ENCODE results near the gene VIPR2.

The VIPR2 gene

GRCh38 chr7:159059629-159060028 lies 85.0 kb downstream of the VIPR2 start:
- no peak overlapping the region for H3K27ac ChIP-seq
- no peak for TF ChIP-seq CTCF (conservative IDR thresholded peaks at IDR 0.05; ENCODE audit: low read depth, low read length)

GRCh38 chr7:159057647-159058046 lies 87.0 kb downstream of the VIPR2 start:
- H3K4me3 ChIP-seq (IDR thresholded peaks at IDR 0.05; ENCODE audit: insufficient read depth, low read depth, low read length) = no peak overlapping the region
- H3K27me3 ChIP-seq (ENCODE audit: insufficient read depth, low read depth) = no peaks in the 10 kb centered on the region
- no peaks in the 10 kb centered on the region for H3K79me2 ChIP-seq (ENCODE audit: insufficient read depth, low read depth)
- no peak overlapping the region for H2AFZ ChIP-seq (ENCODE audit: low read depth)
- no peak overlapping the region for H3K9ac ChIP-seq
- TF ChIP-seq CTCF (conservative IDR thresholded peaks at IDR 0.05; ENCODE audit: low read depth, low read length) = no peak
- no peaks in the 10 kb centered on the region for H4K20me1 ChIP-seq (ENCODE audit: insufficient read depth)
- H3K4me2 ChIP-seq = no peak overlapping the region
- H3K27ac ChIP-seq = no peak overlapping the region
- peaks cover 8% of the 10 kb centered on the region for H3K4me1 ChIP-seq (ENCODE audit: low read depth, poor library complexity, severe bottlenecking)
- no peaks in the 10 kb centered on the region for H3K36me3 ChIP-seq (ENCODE audit: insufficient read depth)

More at GRCh38 chr7:159059629-159060028, 85.0 kb downstream of the VIPR2 start:
- Histone ChIP-seq H3K79me2 (ENCODE audit: insufficient read depth, low read depth) (no peaks in the 10 kb centered on the region), H4K20me1 (ENCODE audit: insufficient read depth) (no peaks in the 10 kb centered on the region), H3K9ac (no peak overlapping the region), H2AFZ (ENCODE audit: low read depth) (no peak overlapping the region), H3K36me3 (ENCODE audit: insufficient read depth) (no peaks in the 10 kb centered on the region), H3K4me3 (IDR thresholded peaks at IDR 0.05; ENCODE audit: insufficient read depth, low read depth, low read length) (no peak overlapping the region), H3K4me1 (ENCODE audit: low read depth, poor library complexity, severe bottlenecking) (no peaks in the 10 kb centered on the region), H3K4me2 (no peak overlapping the region), H3K27me3 (ENCODE audit: insufficient read depth, low read depth) (no peaks in the 10 kb centered on the region)

GRCh38 chr7:159056737-159057136 lies 87.9 kb downstream of the VIPR2 start:
- Histone ChIP-seq H2AFZ (ENCODE audit: low read depth) (no peak overlapping the region), H3K27ac (no peak overlapping the region), H3K4me3 (IDR thresholded peaks at IDR 0.05; ENCODE audit: insufficient read depth, low read depth, low read length) (no peak overlapping the region), H4K20me1 (ENCODE audit: insufficient read depth) (no peaks in the 10 kb centered on the region), H3K4me2 (no peak overlapping the region), H3K9ac (no peak overlapping the region), H3K36me3 (ENCODE audit: insufficient read depth) (no peaks in the 10 kb centered on the region), H3K4me1 (ENCODE audit: low read depth, poor library complexity, severe bottlenecking) (peaks cover 17% of the 10 kb centered on the region), H3K27me3 (ENCODE audit: insufficient read depth, low read depth) (no peaks in the 10 kb centered on the region), H3K79me2 (ENCODE audit: insufficient read depth, low read depth) (no peaks in the 10 kb centered on the region)
- no peak for TF ChIP-seq CTCF (conservative IDR thresholded peaks at IDR 0.05; ENCODE audit: low read depth, low read length)

GRCh38 chr7:159051916-159052315 lies 92.8 kb downstream of the VIPR2 start:
- TF ChIP-seq CTCF (conservative IDR thresholded peaks at IDR 0.05; ENCODE audit: low read depth, low read length) = no peak
- peak overlapping the region; percentile 35; the same call in 1 of the 2 replicates for H2AFZ ChIP-seq (ENCODE audit: low read depth)
- H3K9ac ChIP-seq = peak overlapping the region; percentile 64; the same call in 1 of the 2 replicates
- H3K4me3 ChIP-seq (IDR thresholded peaks at IDR 0.05; ENCODE audit: insufficient read depth, low read depth, low read length) = no peak overlapping the region
- H3K4me2 ChIP-seq = peak overlapping the region; percentile 85
- no peaks in the 10 kb centered on the region for H3K27me3 ChIP-seq (ENCODE audit: insufficient read depth, low read depth)
- H3K79me2 ChIP-seq (ENCODE audit: insufficient read depth, low read depth) = no peaks in the 10 kb centered on the region
- H3K36me3 ChIP-seq (ENCODE audit: insufficient read depth) = no peaks in the 10 kb centered on the region
- H4K20me1 ChIP-seq (ENCODE audit: insufficient read depth) = no peaks in the 10 kb centered on the region
- peak overlapping the region; percentile 89 for H3K27ac ChIP-seq
- peaks cover 65% of the 10 kb centered on the region for H3K4me1 ChIP-seq (ENCODE audit: low read depth, poor library complexity, severe bottlenecking)

Measured in KMS-11 (cell line).